Measurements from ENCODE around the gene NDUFS8. TPM values are rescaled to one million over a fixed set of nuclear protein-coding genes. Genes with fewer than 3 reads are reported as not detected.

Gene NDUFS8
- total and polyA plus RNA-seq, 3 experiments from 2014 or later: 132 to 170 (median 140) TPM

DNA sequence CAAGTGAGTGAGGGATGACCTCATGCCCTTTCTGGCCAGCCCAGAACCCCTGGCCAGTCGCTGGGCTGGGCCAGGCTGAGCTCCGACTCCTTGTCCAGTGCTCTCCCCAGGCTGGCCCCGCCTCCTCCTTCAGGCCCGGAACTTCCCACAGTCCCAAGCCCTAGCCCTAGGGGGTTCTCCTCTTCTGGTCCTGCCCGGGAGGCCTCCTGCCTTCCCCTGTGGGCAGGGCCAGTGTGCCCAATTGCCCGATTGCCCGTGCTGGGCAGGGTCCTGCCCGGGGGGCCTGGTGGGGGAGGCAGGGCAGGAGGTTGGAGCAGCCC is 12.5 kb downstream of the NDUFS8 start:
- peak in 1 of 5 donors; percentile 41 for DNase-seq
- peak overlapping the region; percentile 61 for H3K27ac ChIP-seq (ENCODE audit: low read depth, low read length)
- Mint-ChIP-seq H3K27ac (no peak overlapping the region), H3K4me3 (no peak overlapping the region), H3K4me1 (peaks cover 9 to 23% (median 12%) of the 10 kb centered on the region in 3 donors), H3K27me3 (no peaks in the 10 kb centered on the region), H3K36me3 (peaks cover 0 to 43% (median 0%) of the 10 kb centered on the region in 3 donors), H3K9me3 (no peaks in the 10 kb centered on the region)
- no peaks in the 10 kb centered on the region for H3K27me3 ChIP-seq (ENCODE audit: insufficient read depth, low read length, poor library complexity, severe bottlenecking)
- no peak overlapping the region for H3K4me3 ChIP-seq (ENCODE audit: low read length)
- H3K9me3 ChIP-seq (ENCODE audit: low read length): no peaks in the 10 kb centered on the region
- ChIA-PET CTCF (no interaction called here), POLR2A (no interaction called here)
- H3K4me1 ChIP-seq (ENCODE audit: insufficient read depth, low read length): peaks cover 29% of the 10 kb centered on the region
- no peaks in the 10 kb centered on the region for H3K36me3 ChIP-seq (ENCODE audit: insufficient read depth, low read length)

GRCh38 chr11:68043349-68044144 is 13.1 kb downstream of the NDUFS8 start:
- H3K4me1 ChIP-seq (ENCODE audit: insufficient read depth, low read length): peaks cover 23% of the 10 kb centered on the region
- no peaks in the 10 kb centered on the region for H3K36me3 ChIP-seq (ENCODE audit: insufficient read depth, low read length)
- peaks cover 9 to 23% (median 12%) of the 10 kb centered on the region in 3 donors for H3K4me1 Mint-ChIP-seq
- H3K27me3 ChIP-seq (ENCODE audit: insufficient read depth, low read length, poor library complexity, severe bottlenecking): no peaks in the 10 kb centered on the region
- H3K9me3 Mint-ChIP-seq: no peaks in the 10 kb centered on the region
- peak overlapping the region; percentile 61 for H3K27ac ChIP-seq (ENCODE audit: low read depth, low read length)
- ChIA-PET POLR2A (no interaction called here), CTCF (no interaction called here)
- no peak overlapping the region for H3K4me3 ChIP-seq (ENCODE audit: low read length)
- H3K27ac Mint-ChIP-seq: peak overlapping the region in 1 of 8 donors; percentile 94
- DNase-seq: peak in 1 of 5 donors; percentile 39
- H3K4me3 Mint-ChIP-seq: peak overlapping the region in 1 of 7 donors; percentile 48
- H3K27me3 Mint-ChIP-seq: no peaks in the 10 kb centered on the region
- peaks cover 0 to 48% (median 0%) of the 10 kb centered on the region in 3 donors for H3K36me3 Mint-ChIP-seq
- H3K9me3 ChIP-seq (ENCODE audit: low read length): no peaks in the 10 kb centered on the region

DNA sequence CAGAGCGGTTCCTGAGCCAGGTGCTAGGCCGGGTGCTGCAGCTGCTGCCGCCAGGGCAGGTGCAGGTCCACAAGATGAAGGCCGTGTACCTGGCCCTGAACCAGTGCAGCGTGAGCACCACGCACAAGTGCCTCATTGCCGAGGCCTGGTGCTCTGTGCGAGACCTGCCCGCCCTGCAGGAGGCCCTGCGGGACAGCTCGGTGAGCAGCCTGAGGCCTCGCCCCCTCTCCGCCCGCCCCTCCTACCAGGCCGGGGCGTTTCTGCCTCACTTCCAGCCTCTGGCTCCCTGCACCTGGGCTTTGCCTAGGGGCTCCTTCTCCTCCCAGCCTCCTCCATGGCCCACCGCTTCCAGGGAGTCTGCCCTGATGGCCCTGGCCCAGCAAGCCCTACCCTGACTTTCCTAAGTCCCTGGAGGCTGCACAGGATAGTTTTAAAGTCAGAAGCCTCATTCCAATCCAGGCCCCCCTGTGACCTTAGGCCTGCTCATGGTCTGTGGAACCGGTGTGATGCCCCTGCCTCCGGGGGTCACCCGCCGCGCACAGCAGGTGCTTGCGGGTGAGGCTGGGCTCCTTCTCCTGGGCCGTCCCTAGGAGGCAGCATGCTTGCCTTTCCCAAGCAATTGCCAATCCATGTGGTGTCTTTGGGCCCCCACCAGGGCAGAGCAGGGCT is 13.8 kb downstream of the NDUFS8 start:
- no peaks in the 10 kb centered on the region for H3K27me3 ChIP-seq (ENCODE audit: insufficient read depth, low read length, poor library complexity, severe bottlenecking)
- H3K4me3 ChIP-seq (ENCODE audit: low read length): no peak overlapping the region
- peaks cover 21% of the 10 kb centered on the region for H3K4me1 ChIP-seq (ENCODE audit: insufficient read depth, low read length)
- no peak overlapping the region for H3K27ac ChIP-seq (ENCODE audit: low read depth, low read length)
- Mint-ChIP-seq H3K27ac (no peak overlapping the region), H3K4me3 (no peak overlapping the region), H3K27me3 (no peaks in the 10 kb centered on the region), H3K9me3 (no peaks in the 10 kb centered on the region), H3K36me3 (peaks cover 0 to 56% (median 0%) of the 10 kb centered on the region in 3 donors), H3K4me1 (peaks cover 9 to 23% (median 12%) of the 10 kb centered on the region in 3 donors)
- ChIA-PET POLR2A (no interaction called here), CTCF (no interaction called here)
- no peak for DNase-seq
- no peaks in the 10 kb centered on the region for H3K9me3 ChIP-seq (ENCODE audit: low read length)
- no peaks in the 10 kb centered on the region for H3K36me3 ChIP-seq (ENCODE audit: insufficient read depth, low read length)

GRCh38 chr11:68044898-68045351 is 14.4 kb downstream of the NDUFS8 start:
- H3K27ac ChIP-seq (ENCODE audit: low read depth, low read length): no peak overlapping the region
- POLR2A ChIA-PET: no interaction called here
- Mint-ChIP-seq H3K9me3 (no peaks in the 10 kb centered on the region), H3K27ac (peak overlapping the region in 1 of 8 donors; percentile 88), H3K36me3 (peaks cover 0 to 56% (median 0%) of the 10 kb centered on the region in 3 donors), H3K4me3 (no peak overlapping the region), H3K4me1 (peaks cover 6 to 18% (median 9%) of the 10 kb centered on the region in 3 donors), H3K27me3 (no peaks in the 10 kb centered on the region)
- no peaks in the 10 kb centered on the region for H3K27me3 ChIP-seq (ENCODE audit: insufficient read depth, low read length, poor library complexity, severe bottlenecking)
- no peak for DNase-seq
- no peaks in the 10 kb centered on the region for H3K36me3 ChIP-seq (ENCODE audit: insufficient read depth, low read length)
- CTCF ChIA-PET: no interaction called here
- no peaks in the 10 kb centered on the region for H3K9me3 ChIP-seq (ENCODE audit: low read length)
- no peak overlapping the region for H3K4me3 ChIP-seq (ENCODE audit: low read length)
- peaks cover 17% of the 10 kb centered on the region for H3K4me1 ChIP-seq (ENCODE audit: insufficient read depth, low read length)

- Histone ChIP-seq H3K27me3 (ENCODE audit: insufficient read depth, low read length, poor library complexity, severe bottlenecking) (no peaks in the 10 kb centered on the region), H3K4me1 (ENCODE audit: insufficient read depth, low read length) (no peaks in the 10 kb centered on the region), H3K27ac (ENCODE audit: low read depth, low read length) (no peak overlapping the region), H3K36me3 (ENCODE audit: insufficient read depth, low read length) (peaks cover 4% of the 10 kb centered on the region), H3K9me3 (ENCODE audit: low read length) (no peaks in the 10 kb centered on the region), H3K4me3 (ENCODE audit: low read length) (no peak overlapping the region)
- ChIA-PET CTCF (no interaction called here), POLR2A (no interaction called here)
- H3K27ac Mint-ChIP-seq: peak overlapping the region in 3 of 8 donors; percentile 11 to 85 (median 65)
- DNase-seq: no peak
- no peaks in the 10 kb centered on the region for H3K27me3 Mint-ChIP-seq
- no peak overlapping the region for H3K4me3 Mint-ChIP-seq
- H3K4me1 Mint-ChIP-seq: no peaks in the 10 kb centered on the region
- no peaks in the 10 kb centered on the region for H3K9me3 Mint-ChIP-seq
- H3K36me3 Mint-ChIP-seq: peaks cover 0 to 74% (median 0%) of the 10 kb centered on the region in 3 donors
Measured at GRCh38 chr11:68047437-68048290, 17.2 kb downstream of the NDUFS8 start.

DNA sequence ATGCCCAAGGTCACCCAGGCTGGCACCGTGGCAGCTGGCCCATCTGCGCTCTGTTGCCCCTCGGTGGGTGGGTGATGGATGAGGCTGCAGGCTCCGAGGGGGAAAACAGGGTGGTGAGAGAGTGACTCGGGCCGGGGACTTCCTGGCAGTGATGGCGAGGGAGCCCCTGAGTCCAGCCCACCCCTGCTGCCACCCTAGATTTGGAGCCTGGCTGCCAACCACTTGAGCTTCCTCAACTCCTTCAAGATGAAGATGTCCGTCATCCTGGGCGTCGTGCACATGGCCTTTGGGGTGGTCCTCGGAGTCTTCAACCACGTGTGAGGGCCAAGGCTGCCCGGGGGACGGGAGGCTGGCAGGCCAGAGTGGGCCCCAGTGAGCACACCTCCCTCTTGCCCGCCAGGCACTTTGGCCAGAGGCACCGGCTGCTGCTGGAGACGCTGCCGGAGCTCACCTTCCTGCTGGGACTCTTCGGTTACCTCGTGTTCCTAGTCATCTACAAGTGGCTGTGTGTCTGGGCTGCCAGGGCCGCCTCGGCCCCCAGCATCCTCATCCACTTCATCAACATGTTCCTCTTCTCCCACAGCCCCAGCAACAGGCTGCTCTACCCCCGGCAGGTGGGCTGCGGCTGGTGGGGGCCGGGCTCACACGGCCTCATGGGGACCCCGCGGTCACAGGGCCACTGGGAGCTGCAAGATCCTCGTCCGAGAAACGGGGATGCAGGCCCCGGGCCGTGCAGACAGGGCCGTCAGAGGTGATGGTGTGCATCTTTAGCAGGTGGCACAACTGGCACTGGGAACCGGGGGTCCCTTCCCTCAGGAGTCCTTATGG is 18.4 kb downstream of the NDUFS8 start:
- Histone ChIP-seq H3K4me1 (ENCODE audit: insufficient read depth, low read length) (no peaks in the 10 kb centered on the region), H3K36me3 (ENCODE audit: insufficient read depth, low read length) (peaks cover 4% of the 10 kb centered on the region), H3K27me3 (ENCODE audit: insufficient read depth, low read length, poor library complexity, severe bottlenecking) (no peaks in the 10 kb centered on the region), H3K9me3 (ENCODE audit: low read length) (no peaks in the 10 kb centered on the region), H3K27ac (ENCODE audit: low read depth, low read length) (no peak overlapping the region), H3K4me3 (ENCODE audit: low read length) (no peak overlapping the region)
- CTCF ChIA-PET: no interaction called here
- Mint-ChIP-seq H3K4me1 (no peaks in the 10 kb centered on the region), H3K27me3 (no peaks in the 10 kb centered on the region), H3K36me3 (peaks cover 0 to 83% (median 0%) of the 10 kb centered on the region in 3 donors), H3K9me3 (no peaks in the 10 kb centered on the region), H3K27ac (no peak overlapping the region), H3K4me3 (no peak overlapping the region)
- DNase-seq: no peak
- POLR2A ChIA-PET: interaction anchor here (0.6 kb wide), 1 partner anchor 466 kb away, joined by 3 read pairs; no protein-coding TSS in a partner anchor

DNA sequence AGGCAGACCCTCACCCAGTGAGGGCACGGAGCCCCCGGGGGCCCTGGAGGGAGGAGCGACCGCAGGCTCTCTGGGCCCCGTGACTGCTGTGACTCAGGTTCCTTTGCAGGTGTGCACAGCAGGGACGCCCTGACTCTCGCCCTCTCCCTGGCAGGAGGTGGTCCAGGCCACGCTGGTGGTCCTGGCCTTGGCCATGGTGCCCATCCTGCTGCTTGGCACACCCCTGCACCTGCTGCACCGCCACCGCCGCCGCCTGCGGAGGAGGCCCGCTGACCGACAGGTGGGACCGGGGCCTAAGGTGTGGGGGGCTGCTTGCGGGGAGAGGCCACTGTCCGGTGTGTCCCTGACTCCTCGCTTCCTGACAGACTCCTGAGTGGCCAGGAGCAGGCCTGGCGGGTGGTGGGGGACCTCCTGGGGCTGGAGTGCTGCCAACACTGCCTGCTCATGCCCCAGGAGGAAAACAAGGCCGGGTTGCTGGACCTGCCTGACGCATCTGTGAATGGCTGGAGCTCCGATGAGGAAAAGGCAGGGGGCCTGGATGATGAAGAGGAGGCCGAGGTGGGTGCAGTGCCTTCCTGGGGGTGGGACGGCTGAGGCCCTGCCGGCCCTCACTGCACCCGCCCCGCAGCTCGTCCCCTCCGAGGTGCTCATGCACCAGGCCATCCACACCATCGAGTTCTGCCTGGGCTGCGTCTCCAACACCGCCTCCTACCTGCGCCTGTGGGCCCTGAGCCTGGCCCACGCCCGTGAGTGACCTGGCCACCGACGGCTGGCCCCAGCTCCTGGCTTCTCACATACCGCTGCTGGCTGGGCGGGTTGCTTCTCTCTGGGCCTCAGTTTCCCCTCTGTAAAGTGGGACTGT is 19.3 kb downstream of the NDUFS8 start:
- Histone ChIP-seq H3K27ac (ENCODE audit: low read depth, low read length) (no peak overlapping the region), H3K36me3 (ENCODE audit: insufficient read depth, low read length) (peaks cover 4% of the 10 kb centered on the region), H3K4me1 (ENCODE audit: insufficient read depth, low read length) (no peaks in the 10 kb centered on the region), H3K4me3 (ENCODE audit: low read length) (no peak overlapping the region), H3K27me3 (ENCODE audit: insufficient read depth, low read length, poor library complexity, severe bottlenecking) (no peaks in the 10 kb centered on the region), H3K9me3 (ENCODE audit: low read length) (no peaks in the 10 kb centered on the region)
- Mint-ChIP-seq H3K36me3 (peaks cover 0 to 78% (median 0%) of the 10 kb centered on the region in 3 donors), H3K9me3 (no peaks in the 10 kb centered on the region), H3K4me3 (no peak overlapping the region), H3K27ac (no peak overlapping the region), H3K27me3 (no peaks in the 10 kb centered on the region), H3K4me1 (no peaks in the 10 kb centered on the region)
- no peak for DNase-seq
- ChIA-PET POLR2A (interaction anchor here (0.6 kb wide), 1 partner anchor 467 kb away, joined by 3 read pairs; no protein-coding TSS in a partner anchor), CTCF (no interaction called here)

Measured in CD8-positive, alpha-beta memory T cell (primary cell).